Adrenal gland (tissue), 12 donors: ENCODE results near the gene FMNL3. TPM values are rescaled to one million over a fixed set of nuclear protein-coding genes. Genes with fewer than 3 reads are reported as not detected.

ENCODE experiments used
- DNase-seq, 7 donors: peaks; one replicate each; pipeline ENCODE4 v3.0.0-alpha.2; 2019 to 2020
- H3K27ac ChIP-seq, 5 donors: fragments of 200-600 bp; sonication (generic) in 4 of 5; 1 replicate in 3 of 5; 2 replicates in 2 of 5; pipeline versions ENCODE4 v1.5.1 to v1.8.0; 2016 to 2020; ENCODE audit warnings: mild to moderate bottlenecking in 1 of 5
- H3K27me3 ChIP-seq: fragments of 200-600 bp; 2 replicates; pipeline ENCODE4 v1.8.0; 2021
- H3K36me3 ChIP-seq, 2 donors: fragments of 200-600 bp; replicated peaks in 1 of 2; 1 replicate in 1 of 2; 2 replicates in 1 of 2; pipeline versions ENCODE4 v1.5.1 to v1.8.0; 2018 to 2022
- H3K4me1 ChIP-seq, 2 donors: fragments of 200-600 bp; replicated peaks in 1 of 2; 1 replicate in 1 of 2; 2 replicates in 1 of 2; pipeline versions ENCODE4 v1.5.1 to v1.8.0; 2018 to 2021
- H3K4me3 ChIP-seq, 4 donors: fragments of 200-600 bp; sonication (generic) in 3 of 4; one replicate each; pipeline ENCODE4 v1.5.1; 2016 to 2018
- H3K9me3 ChIP-seq, 3 donors: fragments of 200-600 bp; sonication (generic) in 1 of 3; replicated peaks in 1 of 3; 1 replicate in 2 of 3; 2 replicates in 1 of 3; pipeline versions ENCODE4 v1.5.1 to v1.8.0; 2016 to 2021
- POLR2A ChIP-seq, 2 donors: fragments of 450-650 bp; IDR thresholded peaks; one replicate each; pipeline ENCODE4 v1.6.1; 2017; ENCODE audit warnings: antibody characterized with exemption in 2 of 2, mild to moderate bottlenecking in 2 of 2, moderate library complexity in 1 of 2
- WGBS, 4 donors: extraction: QIAGEN DNeasy Blood & Tissue Kit in 2 of 4; methylation state at CpG; one replicate each; pipeline versions ENCODE4 v1.1.5 to v1.1.7; 2013 to 2017; 5-methylcytosine and 5-hydroxymethylcytosine counted together
- intact Hi-C, 2 donors: fragments of 100-400 bp; cut with DNase I; formaldehyde crosslinking; loops; one replicate each; pipeline versions ENCODE4 v1.14.1 to v1.15.0; 2022 to 2023
- polyA plus RNA-seq, 3 donors: library from polyadenylated mRNA; stranded (reverse); fragments of 200-250 nt in 2 of 3; fragments of 350-450 nt in 1 of 3; fragmentation: Illumina TruSeq in 1 of 3; extraction: RNeasy Lipid Tissue Mini Kit (QIAGEN cat#74804) in 1 of 3; gene quantifications; one replicate each; pipeline ENCODE4 v1.2.3, GENCODE V29; 2013 to 2014
- total RNA-seq, 9 donors: library from RNA; depleted of rRNA in 4 of 9; stranded (reverse); fragments of >200 nt in 4 of 9; fragments of 120-200 nt in 1 of 9; fragmentation: NEBNext Ultra II Directional in 1 of 9; extraction: Animal tissue kit (Norgen Biotek cat#: 25700) in 1 of 9; gene quantifications; one replicate each; pipeline versions ENCODE4 v1.1.0 to v1.2.4, GENCODE V29; 2013 to 2023
- TF ChIP-seq, protein P1 (sequence below), 6 experiments: fragments of 450-650 bp in 4 of 6; fragments of 200-600 bp in 2 of 6; sonication (generic) in 1 of 6; IDR thresholded peaks; 1 replicate in 5 of 6; 2 replicates in 1 of 6; pipeline versions ENCODE4 v1.5.1 to v1.8.0; 2016 to 2021; ENCODE audit warnings: antibody characterized with exemption in 6 of 6, mild to moderate bottlenecking in 2 of 6, moderate library complexity in 1 of 6
- donor health status: healthy with polysubstance abuse.
- donor health status: Bipolar disorder and iron deficiency.
- donor health status: DM: yes; HTN: yes; CAD: no.
- donor health status: DM: no; HTN: no; CAD: no.
- donor health status: DM: no; HTN: no; CAD: no.
- donor health status: DM: yes; HTN: yes; CAD: no.

FMNL3 gene
- total and polyA plus RNA-seq, 12 donors: 4.7 to 24.1 (median 15.0) TPM

DNA sequence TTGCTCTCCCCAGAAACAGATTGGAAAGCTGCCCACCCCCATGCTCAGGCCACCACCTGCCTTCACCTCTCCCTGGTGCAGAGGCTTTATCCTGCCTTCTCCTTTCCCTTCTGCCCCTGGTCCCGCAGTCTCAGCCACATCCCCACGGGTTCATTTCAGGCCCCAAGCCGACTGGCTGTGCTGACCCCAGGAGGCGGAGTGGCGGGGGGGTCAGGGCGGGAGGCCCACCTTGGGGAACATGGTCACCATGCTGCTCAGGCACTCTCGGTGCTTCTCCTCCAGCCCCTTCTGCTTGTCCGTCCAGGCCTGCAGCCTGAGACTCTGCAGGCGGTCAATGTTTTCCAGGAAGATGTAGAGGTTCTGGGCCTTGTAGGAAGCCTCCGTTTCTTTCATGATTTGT lies 108.7 kb downstream of the FMNL3 start:
- no peak overlapping the region for H3K4me3 ChIP-seq

DNA sequence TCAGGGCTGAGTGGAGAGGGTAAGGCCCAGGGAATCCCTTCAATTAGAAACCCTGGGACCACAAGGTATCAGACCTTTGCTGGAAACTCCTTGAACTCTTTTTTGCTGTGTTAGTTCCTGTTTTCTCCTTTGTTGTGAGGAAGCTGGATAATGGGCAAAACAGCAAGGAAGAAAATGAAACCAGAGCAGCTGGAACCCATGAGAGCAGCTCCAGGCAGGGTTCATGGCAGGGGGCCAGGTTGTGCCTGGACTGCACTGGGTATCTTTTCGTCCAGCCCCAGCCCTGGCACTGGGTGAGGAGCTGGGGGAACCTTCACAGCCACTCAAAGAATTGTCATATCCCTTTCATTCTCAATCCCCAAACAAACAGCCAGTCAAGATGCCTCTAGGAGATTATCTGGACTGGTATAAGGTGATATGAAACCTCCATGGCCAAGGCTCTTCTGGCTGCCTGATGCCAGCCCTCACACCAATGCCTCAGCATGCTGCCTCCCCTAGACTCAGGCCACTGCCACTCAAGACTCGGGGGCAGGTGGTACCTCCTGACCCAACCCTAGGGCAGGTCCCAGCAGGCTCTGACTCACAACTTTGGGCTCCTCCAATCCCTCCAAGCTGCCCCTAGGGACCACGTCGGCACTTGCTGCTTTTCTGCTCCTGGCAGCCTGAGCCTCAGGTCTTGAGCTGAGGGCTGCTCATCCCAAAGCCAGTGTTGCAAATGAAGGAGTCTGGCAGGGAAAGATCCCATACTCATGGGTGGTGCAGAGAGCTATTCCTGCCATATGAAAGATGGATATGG lies 118.3 kb downstream of the FMNL3 start:
- peak in 3 of 7 donors; percentile 35 to 53 (median 44) for DNase-seq
- Histone ChIP-seq H3K4me3 (no peak overlapping the region), H3K4me1 (no peaks in the 10 kb centered on the region), H3K27me3 (no peaks in the 10 kb centered on the region), H3K9me3 (no peaks in the 10 kb centered on the region), H3K27ac (no peak overlapping the region), H3K36me3 (no peaks in the 10 kb centered on the region)
- WGBS, 4 donors: 57 to 86% (median 77%) methylated on average over 2 to 4 of the region's 4 CpGs
- TF ChIP-seq, protein P1, sequence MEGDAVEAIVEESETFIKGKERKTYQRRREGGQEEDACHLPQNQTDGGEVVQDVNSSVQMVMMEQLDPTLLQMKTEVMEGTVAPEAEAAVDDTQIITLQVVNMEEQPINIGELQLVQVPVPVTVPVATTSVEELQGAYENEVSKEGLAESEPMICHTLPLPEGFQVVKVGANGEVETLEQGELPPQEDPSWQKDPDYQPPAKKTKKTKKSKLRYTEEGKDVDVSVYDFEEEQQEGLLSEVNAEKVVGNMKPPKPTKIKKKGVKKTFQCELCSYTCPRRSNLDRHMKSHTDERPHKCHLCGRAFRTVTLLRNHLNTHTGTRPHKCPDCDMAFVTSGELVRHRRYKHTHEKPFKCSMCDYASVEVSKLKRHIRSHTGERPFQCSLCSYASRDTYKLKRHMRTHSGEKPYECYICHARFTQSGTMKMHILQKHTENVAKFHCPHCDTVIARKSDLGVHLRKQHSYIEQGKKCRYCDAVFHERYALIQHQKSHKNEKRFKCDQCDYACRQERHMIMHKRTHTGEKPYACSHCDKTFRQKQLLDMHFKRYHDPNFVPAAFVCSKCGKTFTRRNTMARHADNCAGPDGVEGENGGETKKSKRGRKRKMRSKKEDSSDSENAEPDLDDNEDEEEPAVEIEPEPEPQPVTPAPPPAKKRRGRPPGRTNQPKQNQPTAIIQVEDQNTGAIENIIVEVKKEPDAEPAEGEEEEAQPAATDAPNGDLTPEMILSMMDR (IDR thresholded peaks at IDR 0.05): no peak
- TF ChIP-seq POLR2A (IDR thresholded peaks at IDR 0.05): no peak
- intact Hi-C loops: no loop called here

More for the DNA sequence above, 108.7 kb downstream of the FMNL3 start:
- H3K9me3 ChIP-seq: no peaks in the 10 kb centered on the region
- H3K27ac ChIP-seq: no peak overlapping the region
- no peaks in the 10 kb centered on the region for H3K36me3 ChIP-seq
- DNase-seq: no peak
- intact Hi-C loops: no loop called here
- TF ChIP-seq, protein P1 (IDR thresholded peaks at IDR 0.05): no peak
- no peak for TF ChIP-seq POLR2A (IDR thresholded peaks at IDR 0.05)
- no peaks in the 10 kb centered on the region for H3K27me3 ChIP-seq
- H3K4me1 ChIP-seq: no peaks in the 10 kb centered on the region
- WGBS, 4 donors: 83 to 93% (median 89%) methylated on average over 10 of the region's 10 CpGs

DNA sequence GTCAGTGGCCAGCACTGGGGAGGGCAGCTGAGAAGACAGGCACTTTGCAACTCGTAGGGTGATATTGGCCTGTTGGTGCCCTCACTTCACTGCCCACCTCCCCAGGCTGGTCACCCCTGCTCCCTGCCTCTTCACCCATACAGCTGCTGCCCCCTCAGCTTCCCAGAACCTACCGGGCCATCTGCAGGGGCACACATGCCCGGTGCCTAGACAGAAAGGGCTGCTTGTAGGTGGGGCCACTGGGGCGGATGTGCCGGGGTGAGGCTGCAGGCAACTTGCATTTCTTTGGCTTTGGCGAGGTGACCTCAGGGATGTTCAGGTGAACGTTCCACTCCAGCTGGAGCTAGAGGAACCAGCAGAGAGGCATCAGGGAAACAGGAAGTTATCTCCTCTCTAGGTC lies 118.9 kb downstream of the FMNL3 start:
- TF ChIP-seq, protein P1 (IDR thresholded peaks at IDR 0.05): no peak
- no peak for TF ChIP-seq POLR2A (IDR thresholded peaks at IDR 0.05)
- no peaks in the 10 kb centered on the region for H3K36me3 ChIP-seq
- no peak overlapping the region for H3K27ac ChIP-seq
- H3K4me3 ChIP-seq: no peak overlapping the region
- H3K4me1 ChIP-seq: peaks cover 0 to under 1% of the 10 kb centered on the region in 2 donors
- 89 to 94% (median 92%) methylated on average over 3 to 7 of the region's 7 CpGs for WGBS, 4 donors
- H3K9me3 ChIP-seq: no peaks in the 10 kb centered on the region
- H3K27me3 ChIP-seq: no peaks in the 10 kb centered on the region
- DNase-seq: no peak
- intact Hi-C loops: no loop called here

- no peak overlapping the region for H3K4me3 ChIP-seq
- TF ChIP-seq POLR2A (IDR thresholded peaks at IDR 0.05): no peak
- TF ChIP-seq, protein P1 (IDR thresholded peaks at IDR 0.05): no peak
- 91 to 93% (median 92%) methylated on average over 8 to 11 of the region's 11 CpGs for WGBS, 4 donors
- H3K36me3 ChIP-seq: no peaks in the 10 kb centered on the region
- H3K27ac ChIP-seq: no peak overlapping the region
- intact Hi-C loops: no loop called here
- peaks cover 0 to 6% of the 10 kb centered on the region in 2 donors for H3K4me1 ChIP-seq
- no peaks in the 10 kb centered on the region for H3K9me3 ChIP-seq
- H3K27me3 ChIP-seq: no peaks in the 10 kb centered on the region
- no peak for DNase-seq
Observed at GRCh38 chr12:49587174-49587908, 119.9 kb downstream of the FMNL3 start.
